Activated CD8-positive, alpha-beta memory T cell treated with anti-CD3 and anti-CD28 coated beads, Interleukin-2, amount 50 U/mL, for 1 hour (primary cell): ENCODE results near the gene WDR4.
"Not testable (repeated sequence)": the region's sequence is repeated elsewhere in the genome, so short reads cannot be mapped to it uniquely, and the experiment has no call there.

Experiments used
- DNase-seq: peaks from one replicate; pipeline ENCODE4 v3.0.0-alpha.2; 2020; ENCODE audit errors: extremely low read depth

Gene WDR4

DNA sequence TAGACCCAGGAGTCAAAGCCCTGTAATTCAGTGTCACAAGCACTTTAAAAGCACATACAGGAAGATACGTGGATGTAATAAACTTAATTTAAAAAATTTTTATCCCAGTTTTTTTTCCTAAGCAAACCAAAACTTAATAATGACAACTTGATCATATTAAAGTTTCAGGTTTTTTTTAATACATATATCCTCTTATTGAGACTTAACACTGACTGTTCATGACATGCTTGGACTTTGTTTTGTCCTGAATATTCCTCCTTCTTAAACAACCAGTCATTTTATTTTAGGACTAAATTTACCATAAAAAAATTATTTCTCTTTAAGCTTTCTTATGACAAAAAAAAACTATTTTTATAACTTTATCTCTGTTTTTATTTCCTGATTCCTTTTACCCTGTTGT lies 64.1 kb downstream of the WDR4 start:
- DNase-seq = no peak

GRCh38 chr21:42812528-42813241 lies 66.7 kb downstream of the WDR4 start:
- not testable (repeated sequence) for DNase-seq

- no peak for DNase-seq
These were observed 67.4 kb downstream of the WDR4 start for GRCh38 chr21:42811960-42812359.

GRCh38 chr21:42809577-42810475 lies 69.5 kb downstream of the WDR4 start:
- no peak for DNase-seq

DNA sequence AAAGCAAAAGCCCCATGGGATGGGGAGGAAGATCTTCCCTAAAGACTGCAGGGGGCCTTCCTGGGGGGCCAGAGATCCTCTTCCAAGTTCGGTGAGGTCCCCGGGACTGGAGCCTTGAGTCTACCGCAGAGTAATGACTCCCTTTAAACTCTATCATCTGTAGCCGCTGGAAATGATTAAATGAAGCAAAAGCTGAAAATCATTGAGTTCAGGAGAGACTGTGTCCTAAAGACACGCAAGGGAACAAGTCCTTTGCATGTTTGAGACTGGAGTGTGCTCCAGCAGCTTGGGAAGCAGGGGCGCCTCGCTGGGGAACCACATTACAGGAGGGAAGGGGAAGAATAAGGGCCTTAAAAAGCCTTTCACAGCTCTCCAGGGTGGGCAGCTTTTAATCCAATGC lies 70.2 kb downstream of the WDR4 start:
- DNase-seq = no peak

DNA sequence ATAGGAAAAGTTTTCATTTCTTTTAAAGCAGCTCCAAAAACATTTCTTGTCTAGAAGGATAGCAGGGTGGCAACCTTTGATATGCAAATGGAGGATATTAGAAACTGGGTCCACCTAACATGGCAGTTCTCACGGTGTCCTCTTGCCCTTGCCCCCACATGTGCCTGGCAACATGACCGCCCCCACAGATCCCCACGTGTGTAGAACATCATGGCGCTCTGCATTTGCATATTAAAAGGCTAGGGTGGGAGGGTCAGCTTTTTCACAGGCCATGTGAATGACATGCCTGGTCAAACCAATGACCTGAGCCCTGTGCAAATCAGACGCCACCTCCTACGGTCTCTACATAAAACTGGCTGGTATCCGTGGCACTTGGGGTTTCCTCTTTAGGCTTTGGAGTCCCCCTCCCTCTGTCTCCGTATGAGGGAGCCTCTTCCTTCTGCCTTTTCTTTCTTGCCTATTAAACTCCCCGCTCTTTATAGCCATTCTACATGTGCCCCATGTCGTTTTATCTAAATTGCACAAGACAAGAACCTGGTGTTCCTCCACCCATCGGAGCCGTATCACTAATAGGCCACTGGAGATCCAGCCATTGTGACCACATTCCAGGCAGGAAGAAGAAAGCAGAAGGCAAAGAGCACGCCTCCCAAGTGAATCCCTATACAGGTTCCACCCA lies 71.3 kb downstream of the WDR4 start:
- DNase-seq = no peak

GRCh38 chr21:42807293-42807895 lies 71.9 kb downstream of the WDR4 start:
- not testable (repeated sequence) for DNase-seq

DNA sequence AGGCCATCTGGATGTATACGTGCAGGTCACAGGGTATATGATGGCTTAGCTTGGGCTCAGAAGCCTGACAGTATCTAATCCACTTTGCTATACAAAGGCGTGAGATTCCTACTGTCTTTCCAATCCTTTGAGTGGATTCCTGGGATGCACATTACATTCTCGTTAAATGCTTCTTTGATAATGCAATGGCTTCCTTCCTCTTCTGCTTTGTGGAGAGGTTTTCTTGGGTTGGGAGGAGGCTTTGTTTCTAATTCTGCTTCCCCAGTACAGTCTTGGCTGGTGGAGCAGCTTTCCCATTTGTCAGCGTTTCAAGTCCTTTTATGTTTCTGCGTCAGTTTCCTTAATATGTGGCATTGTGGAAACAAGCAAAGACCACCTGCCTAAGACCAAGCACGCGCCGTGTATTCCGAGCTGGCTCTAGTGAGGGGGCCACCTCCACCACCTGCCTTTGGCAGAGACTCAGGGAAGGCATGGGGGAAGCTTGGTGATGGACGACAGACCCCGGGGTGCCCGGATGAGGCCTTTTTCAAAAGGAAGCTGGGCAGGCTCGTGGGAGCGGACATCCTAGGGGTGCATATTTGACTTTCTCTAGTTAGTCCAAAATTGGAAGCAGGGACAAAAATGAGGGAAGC lies 72.7 kb downstream of the WDR4 start:
- DNase-seq = no peak

DNA sequence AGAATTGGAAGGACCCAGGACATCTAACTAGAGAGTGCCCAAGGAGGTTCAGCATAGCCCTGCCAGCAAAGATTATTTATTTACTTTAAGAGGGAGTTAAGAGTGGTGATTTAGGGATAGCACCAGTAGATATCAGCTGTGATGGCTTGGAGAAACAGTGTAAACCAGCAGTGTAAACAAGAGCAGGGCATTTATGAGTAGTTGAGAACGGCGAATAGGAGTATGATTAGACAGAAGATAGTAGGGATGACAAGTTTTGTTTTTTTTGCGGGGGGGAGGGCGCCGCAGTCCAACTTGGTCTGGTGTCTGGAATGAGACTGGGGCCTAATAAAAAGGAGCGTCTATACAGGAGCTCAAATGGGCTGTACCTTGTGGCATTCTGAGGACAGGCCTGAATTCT lies 77.7 kb downstream of the WDR4 start:
- not testable (repeated sequence) for DNase-seq

GRCh38 chr21:42799948-42800347 lies 79.4 kb downstream of the WDR4 start:
- DNase-seq = no peak

DNA sequence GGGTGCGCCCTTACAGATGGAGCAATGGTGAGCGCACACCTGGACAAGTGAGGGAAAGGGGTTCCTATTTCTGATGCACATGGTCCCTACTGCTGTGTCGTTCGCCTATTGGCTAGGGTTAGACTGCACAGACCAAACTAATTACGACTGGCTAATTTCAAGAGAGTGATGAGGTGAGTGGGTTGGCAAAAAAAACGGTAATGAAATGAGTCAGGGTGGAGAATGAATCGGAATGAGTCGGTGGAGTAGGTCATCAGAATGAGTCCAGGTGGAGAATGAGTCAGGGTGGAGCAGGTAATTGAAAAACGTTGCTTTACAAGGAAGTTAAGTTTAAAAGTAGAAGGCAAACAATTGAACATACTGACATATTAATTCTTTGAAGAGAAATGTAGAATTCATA lies 79.8 kb downstream of the WDR4 start:
- no peak for DNase-seq
